A549 (cell line): ENCODE data around the gene ZNF264. TPM values are rescaled to one million over a fixed set of nuclear protein-coding genes. Genes with fewer than 3 reads are reported as not detected.
"Not testable (repeated sequence)": the region's sequence is repeated elsewhere in the genome, so short reads cannot be mapped to it uniquely, and the experiment has no call there.

Experiments used
- ATAC-seq, 2 experiments: fragments of 200-7000 bp in 1 of 2; fragments of >200 bp in 1 of 2; cut with Nextera tagmentation in 1 of 2; cut with Tn5 transposase in 1 of 2; 3 replicates each; pipeline versions ENCODE4 v1.8.0 to v1.9.1; 2018 to 2020; ENCODE audit warnings: mild to moderate bottlenecking in 1 of 2, moderate library complexity in 1 of 2
- CTCF ChIA-PET: fragments of 300-600 bp; sonication (Branson Sonifier 250); formaldehyde crosslinking; extraction: SDS; loops from one replicate; lab custom pipeline; 2021; ENCODE audit warnings: antibody characterized with exemption, inconsistent platforms; lab: Yijun Ruan, JAX
- POLR2A ChIA-PET: fragments of 350-600 bp; formaldehyde crosslinking; extraction: SDS; loops from one replicate; lab custom pipeline; 2021; ENCODE audit warnings: antibody characterized with exemption, inconsistent platforms; lab: Yijun Ruan, JAX
- DNase-seq, 2 experiments: peaks; one replicate each; pipeline versions ENCODE4 v3.0.0 to v3.0.0-alpha.2; 2011 to 2016; ENCODE audit warnings: low read depth in 1 of 2, low spot score in 1 of 2
- FAIRE-seq: peaks from 2 replicates; lab custom pipeline; 2011; peaks lifted over from hg19 to GRCh38; lab: Jason Lieb, UNC
- H3K27ac ChIP-seq, 2 experiments: fragments of >200 bp; sonication (Bioruptor Twin); formaldehyde crosslinking; 3 replicates each; pipeline ENCODE4 v1.5.1; 2016 to 2017
- H3K4me1 ChIP-seq: fragments of >200 bp; sonication (Bioruptor Twin); formaldehyde crosslinking; 3 replicates; pipeline ENCODE4 v1.6.1; 2016
- H3K4me2 ChIP-seq: fragments of >200 bp; sonication (Bioruptor Twin); formaldehyde crosslinking; 3 replicates; pipeline ENCODE4 v1.6.1; 2016
- H3K4me3 ChIP-seq: fragments of >200 bp; sonication (Bioruptor Twin); formaldehyde crosslinking; 3 replicates; pipeline ENCODE4 v1.5.1; 2016
- H3K9me3 ChIP-seq: fragments of >200 bp; sonication (Bioruptor Twin); formaldehyde crosslinking; 3 replicates; pipeline ENCODE4 v1.6.1; 2016
- ATOH8 ChIP-seq: fragments of 250-450 bp; sonication (Bioruptor Pico); IDR thresholded peaks from 2 replicates; pipeline ENCODE4 v1.5.0; 2020; ENCODE audit warnings: low read depth, mild to moderate bottlenecking, moderate library complexity
- CHD2 ChIP-seq: fragments of 150-350 bp; IDR thresholded peaks from 2 replicates; pipeline ENCODE4 v1.6.1; 2014; ENCODE audit warnings: low read length; ENCODE audit not compliant: partially characterized antibody
- CHD4 ChIP-seq: fragments of 200-600 bp; sonication (generic); IDR thresholded peaks from 2 replicates; pipeline ENCODE4 v1.6.1; 2016; ENCODE audit warnings: antibody characterized with exemption, mild to moderate bottlenecking, borderline replicate concordance
- E2F6 ChIP-seq: IDR thresholded peaks from 2 replicates; pipeline ENCODE4 v1.6.1; 2012; ENCODE audit warnings: low read depth, borderline replicate concordance
- EHF ChIP-seq: fragments of 250-450 bp; sonication (Bioruptor Pico); IDR thresholded peaks from 2 replicates; pipeline ENCODE4 v1.5.0; 2020; ENCODE audit warnings: mild to moderate bottlenecking
- FOSB ChIP-seq: fragments of 250-450 bp; sonication (Bioruptor Pico); IDR thresholded peaks from 2 replicates; pipeline ENCODE4 v1.5.0; 2020; ENCODE audit warnings: mild to moderate bottlenecking, moderate library complexity
- HEYL ChIP-seq: fragments of 250-450 bp; sonication (Bioruptor Pico); IDR thresholded peaks from 2 replicates; pipeline ENCODE4 v1.8.0; 2021; ENCODE audit warnings: mild to moderate bottlenecking, moderate library complexity
- KDM5A ChIP-seq: fragments of 200-600 bp; sonication (generic); IDR thresholded peaks from 2 replicates; pipeline ENCODE4 v1.6.1; 2016; ENCODE audit warnings: antibody characterized with exemption, mild to moderate bottlenecking
- POLR2A ChIP-seq: IDR thresholded peaks from 2 replicates; pipeline ENCODE4 v1.6.1; 2012; ENCODE audit warnings: mild to moderate bottlenecking, low read length
- RAD21 ChIP-seq, 2 experiments: fragments of >200 bp in 1 of 2; sonication (Bioruptor Twin) in 1 of 2; formaldehyde crosslinking in 1 of 2; IDR thresholded peaks in 1 of 2; conservative IDR thresholded peaks in 1 of 2; 2 replicates in 1 of 2; 3 replicates in 1 of 2; pipeline ENCODE4 v1.6.1; 2012 to 2018; ENCODE audit warnings: inconsistent platforms in 1 of 2
- REST ChIP-seq: fragments of 200-600 bp; sonication (generic); IDR thresholded peaks from 2 replicates; pipeline ENCODE4 v1.6.1; 2016; ENCODE audit warnings: antibody characterized with exemption, mild to moderate bottlenecking, moderate library complexity
- RFX5 ChIP-seq: fragments of 450-650 bp; IDR thresholded peaks from 2 replicates; pipeline ENCODE4 v1.7.1; 2014; ENCODE audit warnings: antibody characterized with exemption, mild to moderate bottlenecking, moderate library complexity
- RNF2 ChIP-seq: fragments of 200-600 bp; sonication (generic); IDR thresholded peaks from 2 replicates; pipeline ENCODE4 v1.6.1; 2016; ENCODE audit warnings: low read depth, mild to moderate bottlenecking, antibody characterized with exemption, moderate library complexity, borderline replicate concordance
- TFCP2L1 ChIP-seq: fragments of 250-450 bp; sonication (Bioruptor Pico); IDR thresholded peaks from 2 replicates; pipeline ENCODE4 v1.5.0; 2021; ENCODE audit warnings: mild to moderate bottlenecking
- WGBS: methylation state at CpG from one replicate; pipeline ENCODE4 v1.1.6; 2017; ENCODE audit errors: missing lambda C conversion rate; 5-methylcytosine and 5-hydroxymethylcytosine counted together
- polyA plus RNA-seq, 4 experiments: library from polyadenylated mRNA; depleted of rRNA in 3 of 4; stranded (reverse); fragments of >200 nt; fragmentation: RNase III in 1 of 4; extraction: RNeasy Plus Mini Kit Qiagen cat#74134 plus additional on column Dnase treatment in 1 of 4; gene quantifications; 2 replicates in 3 of 4; 3 replicates in 1 of 4; pipeline ENCODE4 v1.2.3, GENCODE V29; 2011 to 2017

Gene ZNF264
- polyA plus RNA-seq, 2 of the 4 experiments (the other 2 are of a cell fraction): 3.4 to 9.1 TPM

- no peak for TF ChIP-seq CHD2
- no peak for TF ChIP-seq RNF2
- no peak for TF ChIP-seq KDM5A
- TF ChIP-seq POLR2A: no peak
- TF ChIP-seq REST: no peak
- no peak for TF ChIP-seq HEYL (CRISPR knock-in tag)
Measured at GRCh38 chr19:57192993-57193392, 1.7 kb downstream of the ZNF264 start (continued).

DNA sequence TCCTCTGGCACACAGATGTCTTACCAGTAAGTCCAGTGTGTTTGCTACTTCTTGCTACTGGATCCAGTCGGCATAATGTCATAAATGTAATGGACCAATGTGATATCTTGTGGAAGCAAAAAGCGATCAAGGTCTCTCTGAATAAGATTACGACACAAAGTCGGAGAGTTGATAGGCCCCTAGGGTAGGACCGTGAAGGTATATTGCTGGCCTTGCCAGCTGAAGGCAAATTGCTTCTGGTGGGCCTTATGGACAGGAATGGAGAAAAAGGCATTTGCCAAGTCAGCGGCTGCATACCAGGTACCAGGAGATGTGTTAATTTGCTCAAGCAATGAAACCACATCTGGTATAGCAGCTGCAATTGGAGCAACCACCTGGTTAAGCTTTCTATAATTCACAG, 6.6 kb downstream of the ZNF264 start:
- H3K4me1 ChIP-seq, FAIRE-seq, DNase-seq, H3K4me3 ChIP-seq, H3K27ac ChIP-seq, CTCF ChIA-PET, H3K4me2 ChIP-seq, ATAC-seq, POLR2A ChIA-PET: not testable (repeated sequence)
- H3K9me3 ChIP-seq: peaks cover 73% of the 10 kb centered on the region
- 93% methylated on average over 6 of the region's 6 CpGs for WGBS

DNA sequence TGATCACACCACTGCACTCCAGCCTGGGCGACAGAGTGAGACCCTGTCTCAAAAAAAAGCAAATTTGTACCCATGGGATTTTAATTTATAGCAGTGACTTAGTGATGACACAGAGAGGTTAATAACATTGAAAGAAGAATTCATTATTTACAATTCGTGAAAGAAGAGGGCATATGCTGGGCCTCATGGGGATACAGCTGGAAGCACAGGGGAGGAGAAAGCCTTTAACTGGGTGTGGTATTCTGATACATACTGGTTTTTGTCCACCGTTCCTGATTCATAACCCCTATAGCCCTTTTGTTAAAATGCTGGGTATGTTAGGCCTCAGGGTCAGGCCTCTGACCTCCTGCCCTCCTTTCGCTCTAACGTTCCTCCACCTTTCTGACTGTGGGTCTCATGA, 10.9 kb downstream of the ZNF264 start:
- Histone ChIP-seq H3K9me3 (peaks cover 66% of the 10 kb centered on the region), H3K4me3 (no peak overlapping the region), H3K4me1 (no peaks in the 10 kb centered on the region), H3K4me2 (no peak overlapping the region), H3K27ac (no peak overlapping the region)
- ATAC-seq: no peak
- ChIA-PET POLR2A (no interaction called here), CTCF (interaction anchor here (1.5 kb wide), 1 partner anchor 10 kb away, joined by 4 read pairs; no protein-coding TSS in a partner anchor)
- no peak for TF ChIP-seq EHF (CRISPR knock-in tag)
- TF ChIP-seq RAD21 (conservative IDR thresholded peaks at IDR 0.05 in 1 of 2, IDR thresholded peaks at IDR 0.05 in 1 of 2): no peak
- no peak for TF ChIP-seq E2F6
- no peak for TF ChIP-seq ATOH8 (CRISPR knock-in tag)
- no peak for TF ChIP-seq CHD4
- no peak for DNase-seq
- no peak for FAIRE-seq
- WGBS: 87% methylated on average over 5 of the region's 5 CpGs

DNA sequence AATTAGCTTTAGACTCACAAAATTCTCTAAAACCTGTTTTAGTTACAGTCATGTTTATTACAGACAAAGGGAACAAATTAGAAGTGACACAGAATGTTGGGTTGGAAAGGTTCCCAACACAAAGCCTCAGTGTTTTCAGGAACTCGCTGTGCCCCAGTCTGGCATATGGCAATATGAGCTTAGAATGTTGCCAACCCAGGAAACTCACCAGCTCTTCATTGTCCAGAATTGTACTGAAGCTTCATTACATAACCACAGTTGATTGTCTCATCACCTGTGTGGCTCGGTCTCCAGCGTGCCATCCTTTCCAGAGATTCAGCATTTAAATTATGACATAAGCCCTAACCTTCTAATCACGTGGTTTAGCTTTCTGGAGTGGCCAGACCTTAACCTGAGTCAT, 19.1 kb downstream of the ZNF264 start:
- no peak overlapping the region for H3K4me3 ChIP-seq
- WGBS: 86% methylated on average over 4 of the region's 4 CpGs
- FAIRE-seq (no peak), ATAC-seq (no peak), DNase-seq (no peak)
- H3K4me1 ChIP-seq: no peaks in the 10 kb centered on the region
- CTCF ChIA-PET: no interaction called here
- no peak overlapping the region for H3K4me2 ChIP-seq
- POLR2A ChIA-PET: no interaction called here
- no peak for TF ChIP-seq FOSB
- H3K27ac ChIP-seq: no peak overlapping the region
- H3K9me3 ChIP-seq: peaks cover 79% of the 10 kb centered on the region

DNA sequence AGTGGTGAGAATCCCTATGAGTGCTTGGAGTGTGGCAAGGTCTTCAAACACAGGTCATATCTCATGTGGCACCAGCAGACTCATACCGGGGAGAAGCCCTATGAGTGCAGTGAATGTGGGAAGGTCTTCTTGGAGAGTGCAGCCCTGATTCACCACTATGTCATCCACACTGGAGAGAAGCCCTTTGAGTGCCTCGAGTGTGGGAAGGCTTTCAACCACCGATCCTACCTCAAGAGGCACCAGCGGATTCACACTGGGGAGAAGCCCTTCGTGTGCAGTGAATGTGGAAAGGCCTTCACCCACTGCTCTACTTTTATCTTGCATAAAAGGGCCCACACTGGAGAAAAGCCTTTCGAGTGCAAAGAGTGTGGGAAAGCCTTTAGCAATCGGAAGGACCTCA, 20.8 kb downstream of the ZNF264 start:
- FAIRE-seq: no peak
- no peak overlapping the region for H3K4me2 ChIP-seq
- ATAC-seq: no peak
- no peak overlapping the region for H3K27ac ChIP-seq
- CTCF ChIA-PET: no interaction called here
- no peaks in the 10 kb centered on the region for H3K4me1 ChIP-seq
- H3K4me3 ChIP-seq: no peak overlapping the region
- H3K9me3 ChIP-seq: peaks cover 82% of the 10 kb centered on the region
- POLR2A ChIA-PET: no interaction called here
- 93% methylated on average over 7 of the region's 7 CpGs for WGBS
- no peak for DNase-seq
- no peak for TF ChIP-seq EHF (CRISPR knock-in tag)
- TF ChIP-seq RFX5: no peak
- no peak for TF ChIP-seq TFCP2L1 (CRISPR knock-in tag)
